ENCODE measurements around the gene GPRASP2.
"Not testable (repeated sequence)": the region's sequence is repeated elsewhere in the genome, so short reads cannot be mapped to it uniquely, and the experiment has no call there.

Gene GPRASP2

GRCh38 chrX:102712216-102712966 lies at the start of gene GPRASP2:
Gene GPRASP2 (plus strand): TSS chrX:102712448. CDS start chrX:102714870, 2,422 bp downstream.
- H3K4me3 ChIP-seq (ENCODE audit: low read length), result peak within 1 kb of the TSS; percentile 69
- DNase-seq (ENCODE audit: low read depth), result peak; percentile 15
- no peak for TF ChIP-seq CTCF (conservative IDR thresholded peaks at IDR 0.05; ENCODE audit: low read length)

- not testable (repeated sequence) for H3K4me3 ChIP-seq (ENCODE audit: low read length); DNase-seq (ENCODE audit: low read depth)
Measured at GRCh38 chrX:102663820-102664219, 48.4 kb upstream of the GPRASP2 start.

- H3K4me3 ChIP-seq (ENCODE audit: low read length); DNase-seq (ENCODE audit: low read depth): not testable (repeated sequence)
Measured at GRCh38 chrX:102667034-102667433, 45.2 kb upstream of the GPRASP2 start.

GRCh38 chrX:102669526-102669925 lies 42.7 kb upstream of the GPRASP2 start:
- no peak for DNase-seq (ENCODE audit: low read depth)
- no peak overlapping the region for H3K4me3 ChIP-seq (ENCODE audit: low read length)
- no peak for TF ChIP-seq CTCF (conservative IDR thresholded peaks at IDR 0.05; ENCODE audit: low read length)

- DNase-seq (ENCODE audit: low read depth), result no peak
- TF ChIP-seq CTCF (conservative IDR thresholded peaks at IDR 0.05; ENCODE audit: low read length), result no peak
- H3K4me3 ChIP-seq (ENCODE audit: low read length), result no peak overlapping the region
Measured at GRCh38 chrX:102672856-102673255, 39.4 kb upstream of the GPRASP2 start.

- not testable (repeated sequence) for H3K4me3 ChIP-seq (ENCODE audit: low read length); DNase-seq (ENCODE audit: low read depth)
Measured at GRCh38 chrX:102677479-102677878, 34.8 kb upstream of the GPRASP2 start.

GRCh38 chrX:102684772-102685520 lies 27.3 kb upstream of the GPRASP2 start:
- no peak for TF ChIP-seq CTCF (conservative IDR thresholded peaks at IDR 0.05; ENCODE audit: low read length)

GRCh38 chrX:102694749-102695148 lies 17.5 kb upstream of the GPRASP2 start:
- DNase-seq (ENCODE audit: low read depth), result no peak
- no peak for TF ChIP-seq CTCF (conservative IDR thresholded peaks at IDR 0.05; ENCODE audit: low read length)
- H3K4me3 ChIP-seq (ENCODE audit: low read length), result no peak overlapping the region

More at GRCh38 chrX:102684772-102685520, 27.3 kb upstream of the GPRASP2 start:
- no peak for DNase-seq (ENCODE audit: low read depth)
- H3K4me3 ChIP-seq (ENCODE audit: low read length), result no peak overlapping the region

Data from AG10803 (cell line).